H1 (cell line): ENCODE measurements around the gene OXCT2. TPM values are rescaled to one million over a fixed set of nuclear protein-coding genes. Genes with fewer than 3 reads are reported as not detected.

Experiments
- KDM4A ChIP-seq: IDR thresholded peaks from one replicate; pipeline ENCODE4 v1.7.1; 2012; ENCODE audit warnings: low read depth, mild to moderate bottlenecking, moderate library complexity, low read length, inconsistent platforms; ENCODE audit not compliant: severe bottlenecking
- KDM5A ChIP-seq: fragments of 200-600 bp; IDR thresholded peaks from 2 replicates; pipeline ENCODE4 v1.7.1; 2012; ENCODE audit warnings: mild to moderate bottlenecking, low read length, inconsistent platforms, mixed read lengths
- MAFK ChIP-seq: IDR thresholded peaks from 2 replicates; pipeline ENCODE4 v1.6.1; 2012; ENCODE audit warnings: low read depth, mild to moderate bottlenecking, improper control_type of control experiment, low read length
- MAX ChIP-seq: IDR thresholded peaks from 2 replicates; pipeline ENCODE4 v1.6.1; 2012; ENCODE audit warnings: inconsistent platforms
- polyA plus RNA-seq, 7 experiments: library from polyadenylated mRNA; depleted of rRNA in 3 of 7; stranded (reverse) in 5 of 7; unstranded in 2 of 7; fragments of >200 nt in 5 of 7; fragments of 200-250 nt in 2 of 7; gene quantifications; 1 replicate in 5 of 7; 2 replicates in 1 of 7; 4 replicates in 1 of 7; pipeline versions ENCODE4 v1.2.1 to v1.2.3, GENCODE V29; 2011 to 2013; ENCODE audit warnings: missing spikeins in 2 of 7, mixed read lengths in 2 of 7
- total RNA-seq: library from RNA; stranded (reverse); fragmentation: NEBNext Ultra II Directional; extraction: Animal tissue kit (Norgen Biotek cat#: 25700); gene quantifications from 2 replicates; pipeline ENCODE4 v1.2.1, GENCODE V29; 2021

OXCT2 gene
- total and polyA plus RNA-seq, 2 of the 8 experiments (the other 6 are each of a cell fraction or from before 2014, with no cell fraction given): 2.6 to 2.9 TPM

- TF ChIP-seq MAX: peak; percentile 93
- no peak for TF ChIP-seq MAFK
- peak; percentile 82 for TF ChIP-seq KDM5A
- peak; percentile 94 for TF ChIP-seq KDM4A
Measured at GRCh38 chr1:39738622-39739366, 32.4 kb downstream of the OXCT2 start, which contains the start of gene PPIE (continued).
